CD8-positive, alpha-beta memory T cell (primary cell): ENCODE results near the gene KRTAP12-2. TPM values are rescaled to one million over a fixed set of nuclear protein-coding genes. Genes with fewer than 3 reads are reported as not detected.

Experiments used
- CTCF ChIA-PET: fragments of 350-600 bp; sonication (Branson Sonifier 250); formaldehyde crosslinking; loops from one replicate; lab custom pipeline; 2021; ENCODE audit warnings: antibody characterized with exemption; lab: Charles Lee
- POLR2A ChIA-PET: fragments of 350-600 bp; sonication (Branson Sonifier 250); formaldehyde crosslinking; loops from one replicate; lab custom pipeline; 2021; ENCODE audit warnings: antibody characterized with exemption; lab: Charles Lee
- DNase-seq, 5 donors: peaks; one replicate each; pipeline versions ENCODE4 v3.0.0 to v3.0.0-alpha.2; 2020 to 2022; ENCODE audit warnings: mixed read lengths in 1 of 5
- H3K27ac ChIP-seq: one replicate; pipeline ENCODE4 v1.7.0; 2013; ENCODE audit warnings: low read depth, mild to moderate bottlenecking, low read length, moderate library complexity
- H3K27me3 ChIP-seq: 2 replicates; pipeline ENCODE4 v1.7.0; 2013; ENCODE audit warnings: low read length, mild to moderate bottlenecking; ENCODE audit not compliant: insufficient read depth, poor library complexity, severe bottlenecking
- H3K36me3 ChIP-seq: 2 replicates; pipeline ENCODE4 v1.7.0; 2013; ENCODE audit warnings: mild to moderate bottlenecking, low read length, moderate library complexity; ENCODE audit not compliant: insufficient read depth
- H3K4me1 ChIP-seq: 2 replicates; pipeline ENCODE4 v1.7.0; 2013; ENCODE audit warnings: mild to moderate bottlenecking, low read length, moderate library complexity; ENCODE audit not compliant: insufficient read depth
- H3K4me3 ChIP-seq: 2 replicates; pipeline ENCODE4 v1.7.0; 2013; ENCODE audit warnings: mild to moderate bottlenecking, low read length
- H3K9me3 ChIP-seq: 2 replicates; pipeline ENCODE4 v1.7.0; 2013; ENCODE audit warnings: mild to moderate bottlenecking, low read length
- H3K27ac Mint-ChIP-seq, 8 donors: one replicate each; pipeline ENCODE4 v1.8.0; 2020 to 2021; ENCODE audit warnings: mixed read lengths in 8 of 8, mild to moderate bottlenecking in 6 of 8, inconsistent platforms in 3 of 8, moderate library complexity in 3 of 8
- H3K27me3 Mint-ChIP-seq, 2 donors: one replicate each; pipeline ENCODE4 v1.8.0; 2020 to 2021; ENCODE audit warnings: mixed read lengths in 2 of 2, mild to moderate bottlenecking in 1 of 2, moderate library complexity in 1 of 2
- H3K36me3 Mint-ChIP-seq, 3 donors: one replicate each; pipeline ENCODE4 v1.8.0; 2020 to 2021; ENCODE audit warnings: mixed read lengths in 3 of 3, inconsistent platforms in 1 of 3, mild to moderate bottlenecking in 1 of 3
- H3K4me1 Mint-ChIP-seq, 3 donors: one replicate each; pipeline ENCODE4 v1.8.0; 2020 to 2021; ENCODE audit warnings: mixed read lengths in 3 of 3, inconsistent platforms in 1 of 3, mild to moderate bottlenecking in 1 of 3
- H3K4me3 Mint-ChIP-seq, 7 donors: one replicate each; pipeline ENCODE4 v1.8.0; 2020 to 2021; ENCODE audit warnings: mixed read lengths in 7 of 7, mild to moderate bottlenecking in 6 of 7, moderate library complexity in 4 of 7, inconsistent platforms in 2 of 7
- H3K9me3 Mint-ChIP-seq, 5 donors: one replicate each; pipeline ENCODE4 v1.8.0; 2020 to 2022; ENCODE audit warnings: mixed read lengths in 5 of 5, mild to moderate bottlenecking in 3 of 5, moderate library complexity in 2 of 5, inconsistent platforms in 1 of 5
- polyA plus RNA-seq: library from polyadenylated mRNA; unstranded; fragments of 300-500 nt; fragmentation: Illumina TruSeq; gene quantifications from one replicate; pipeline ENCODE4 v1.2.3, GENCODE V29; 2021
- total RNA-seq, 2 experiments: library from RNA; stranded (reverse); gene quantifications; one replicate each; pipeline ENCODE4 v1.2.3, GENCODE V29; 2021

KRTAP12-2 gene
- total and polyA plus RNA-seq, 3 experiments from 2014 or later: not detected

DNA sequence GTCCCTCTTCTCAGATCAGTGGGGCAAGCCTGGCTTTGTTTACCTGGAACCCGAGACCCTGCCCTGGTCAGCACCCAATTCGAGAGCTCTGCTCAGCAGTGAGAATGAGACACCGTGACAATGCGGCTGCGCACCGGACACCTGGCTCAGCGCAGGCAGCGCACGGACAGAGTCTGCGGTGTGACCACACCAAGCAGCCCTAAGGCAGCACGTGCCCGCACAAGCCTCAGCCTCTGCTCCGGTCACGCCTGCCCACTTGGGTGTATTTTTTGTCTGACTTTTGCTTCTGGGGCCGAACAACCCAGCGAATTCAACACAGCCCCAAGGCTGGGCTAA lies 50.2 kb downstream of the KRTAP12-2 start:
- ChIA-PET CTCF (no interaction called here), POLR2A (no interaction called here)
- Mint-ChIP-seq H3K4me3 (no peak overlapping the region), H3K27ac (peak overlapping the region in 2 of 8 donors; percentile 24 to 66), H3K36me3 (peaks cover 10 to 22% (median 17%) of the 10 kb centered on the region in 3 donors), H3K9me3 (peaks cover 18 to 26% (median 22%) of the 10 kb centered on the region in 5 donors), H3K4me1 (peaks cover 42 to 59% (median 54%) of the 10 kb centered on the region in 3 donors), H3K27me3 (peaks cover 0 to 2% of the 10 kb centered on the region in 2 donors)
- Histone ChIP-seq H3K27me3 (no peaks in the 10 kb centered on the region), H3K27ac (no peak overlapping the region), H3K4me3 (no peak overlapping the region), H3K36me3 (no peaks in the 10 kb centered on the region), H3K4me1 (peaks cover 47% of the 10 kb centered on the region), H3K9me3 (peaks cover 3% of the 10 kb centered on the region)
- no peak for DNase-seq

Other genes starting within 250 kb of the KRTAP12-2 start
- gene LRRC3, start 211.4 kb downstream of the KRTAP12-2 start, total RNA-seq: under 1 TPM; 0.80 to 0.90 TPM
- gene LRRC3, start 211.4 kb downstream of the KRTAP12-2 start, polyA plus RNA-seq: 0.17 TPM
- not detected for gene KRTAP10-1, start 126.7 kb downstream of the KRTAP12-2 start, total RNA-seq
- gene KRTAP10-1, start 126.7 kb downstream of the KRTAP12-2 start, polyA plus RNA-seq: not detected
- not detected for gene KRTAP10-2, start 115.4 kb downstream of the KRTAP12-2 start, total RNA-seq
- not detected for gene KRTAP10-2, start 115.4 kb downstream of the KRTAP12-2 start, polyA plus RNA-seq
- gene KRTAP10-3, start 108.1 kb downstream of the KRTAP12-2 start, total RNA-seq: not detected
- gene KRTAP10-3, start 108.1 kb downstream of the KRTAP12-2 start, polyA plus RNA-seq: not detected
- gene KRTAP10-4, start 93.2 kb downstream of the KRTAP12-2 start, total RNA-seq: not detected
- gene KRTAP10-4, start 93.2 kb downstream of the KRTAP12-2 start, polyA plus RNA-seq: not detected
- gene KRTAP10-5, start 86.3 kb downstream of the KRTAP12-2 start, total RNA-seq: not detected
- gene KRTAP10-5, start 86.3 kb downstream of the KRTAP12-2 start, polyA plus RNA-seq: not detected
- not detected for gene KRTAP10-6, start 74.4 kb downstream of the KRTAP12-2 start, total RNA-seq
- not detected for gene KRTAP10-6, start 74.4 kb downstream of the KRTAP12-2 start, polyA plus RNA-seq
- gene KRTAP10-7, start 66.3 kb downstream of the KRTAP12-2 start, total RNA-seq: not detected
- not detected for gene KRTAP10-7, start 66.3 kb downstream of the KRTAP12-2 start, polyA plus RNA-seq
- gene KRTAP10-8, start 54.8 kb downstream of the KRTAP12-2 start, total RNA-seq: not detected
- not detected for gene KRTAP10-8, start 54.8 kb downstream of the KRTAP12-2 start, polyA plus RNA-seq
- not detected for gene KRTAP10-9, start 39.8 kb downstream of the KRTAP12-2 start, total RNA-seq
- not detected for gene KRTAP10-9, start 39.8 kb downstream of the KRTAP12-2 start, polyA plus RNA-seq
- not detected for gene KRTAP10-10, start 29.6 kb downstream of the KRTAP12-2 start, total RNA-seq
- gene KRTAP10-10, start 29.6 kb downstream of the KRTAP12-2 start, polyA plus RNA-seq: not detected
- gene KRTAP10-11, start 20.5 kb downstream of the KRTAP12-2 start, total RNA-seq: not detected
- not detected for gene KRTAP10-11, start 20.5 kb downstream of the KRTAP12-2 start, polyA plus RNA-seq
- not detected for gene KRTAP12-4, start 12.3 kb downstream of the KRTAP12-2 start, total RNA-seq
- gene KRTAP12-4, start 12.3 kb downstream of the KRTAP12-2 start, polyA plus RNA-seq: not detected
- gene KRTAP12-3, start 9.0 kb downstream of the KRTAP12-2 start, total RNA-seq: not detected
- not detected for gene KRTAP12-3, start 9.0 kb downstream of the KRTAP12-2 start, polyA plus RNA-seq
- gene KRTAP12-1, start 15.2 kb upstream of the KRTAP12-2 start, total RNA-seq: not detected
- not detected for gene KRTAP12-1, start 15.2 kb upstream of the KRTAP12-2 start, polyA plus RNA-seq
- gene KRTAP10-12, start 30.2 kb upstream of the KRTAP12-2 start, total RNA-seq: not detected
- gene KRTAP10-12, start 30.2 kb upstream of the KRTAP12-2 start, polyA plus RNA-seq: not detected
- not detected for gene TSPEAR, start 44.6 kb upstream of the KRTAP12-2 start, total RNA-seq
- gene TSPEAR, start 44.6 kb upstream of the KRTAP12-2 start, polyA plus RNA-seq: 0.05 TPM
- 100 to 1,000 TPM; 112 to 116 TPM for gene UBE2G2, start 134.9 kb upstream of the KRTAP12-2 start, total RNA-seq
- 60.1 TPM for gene UBE2G2, start 134.9 kb upstream of the KRTAP12-2 start, polyA plus RNA-seq
- 10 to 100 TPM; 81.7 to 85.3 TPM for gene SUMO3, start 151.1 kb upstream of the KRTAP12-2 start, total RNA-seq
- 88.1 TPM for gene SUMO3, start 151.1 kb upstream of the KRTAP12-2 start, polyA plus RNA-seq
- 10 to 100 TPM; 48.2 to 50.8 TPM for gene PTTG1IP, start 206.8 kb upstream of the KRTAP12-2 start, total RNA-seq
- gene PTTG1IP, start 206.8 kb upstream of the KRTAP12-2 start, polyA plus RNA-seq: 69.8 TPM